Activated CD4-positive, alpha-beta memory T cell treated with anti-CD3 and anti-CD28 coated beads for 36 hours (primary cell): Measurements from ENCODE around the gene SLC37A4. TPM values are rescaled to one million over a fixed set of nuclear protein-coding genes. Genes with fewer than 3 reads are reported as not detected.

Experiments
- CTCF ChIA-PET: fragments of 350-600 bp; sonication (Branson Sonifier 250); formaldehyde crosslinking; loops from one replicate; lab custom pipeline; 2021; ENCODE audit warnings: antibody characterized with exemption, inconsistent platforms; lab: Charles Lee
- POLR2A ChIA-PET: fragments of 350-600 bp; sonication (Branson Sonifier 250); formaldehyde crosslinking; loops from one replicate; lab custom pipeline; 2021; ENCODE audit warnings: antibody characterized with exemption; lab: Charles Lee
- DNase-seq: peaks from one replicate; pipeline ENCODE4 v3.0.0-alpha.2; 2020
- H3K27ac Mint-ChIP-seq: one replicate; pipeline ENCODE4 v1.8.0; 2021; ENCODE audit warnings: mixed read lengths
- H3K27me3 Mint-ChIP-seq: one replicate; pipeline ENCODE4 v1.8.0; 2021; ENCODE audit warnings: mixed read lengths
- H3K36me3 Mint-ChIP-seq: one replicate; pipeline ENCODE4 v1.8.0; 2021; ENCODE audit warnings: mixed read lengths
- H3K4me1 Mint-ChIP-seq: one replicate; pipeline ENCODE4 v1.8.0; 2021; ENCODE audit warnings: low read depth, mixed read lengths
- H3K4me3 Mint-ChIP-seq: one replicate; pipeline ENCODE4 v1.8.0; 2021; ENCODE audit warnings: mild to moderate bottlenecking, mixed read lengths
- H3K9me3 Mint-ChIP-seq: one replicate; pipeline ENCODE4 v1.8.0; 2021; ENCODE audit warnings: mixed read lengths
- intact Hi-C: fragments of 100-400 bp; cut with micrococcal nuclease; formaldehyde crosslinking; loops from one replicate; pipeline ENCODE4 v1.15.1; 2023
- total RNA-seq, 2 experiments: library from RNA; stranded (reverse); gene quantifications; one replicate each; pipeline ENCODE4 v1.2.3, GENCODE V29; 2021

Gene SLC37A4
- total RNA-seq, 2 experiments from 2014 or later, result 33.4 to 37.0 TPM

- H3K27ac Mint-ChIP-seq, result no peak overlapping the region
- no peaks in the 10 kb centered on the region for H3K9me3 Mint-ChIP-seq
- H3K27me3 Mint-ChIP-seq, result no peaks in the 10 kb centered on the region
- no peak for DNase-seq
- H3K4me1 Mint-ChIP-seq, result peaks cover 39% of the 10 kb centered on the region
- ChIA-PET CTCF (interaction anchor here (0.6 kb wide), 1 partner anchor 257 kb away, joined by 3 read pairs; no protein-coding TSS in a partner anchor), POLR2A (interaction anchor here (1.2 kb wide), 1 partner anchor 8 kb away, joined by 3 read pairs; no protein-coding TSS in a partner anchor)
- no peak overlapping the region for H3K4me3 Mint-ChIP-seq
- intact Hi-C loops, result no loop called here
- H3K36me3 Mint-ChIP-seq, result peaks cover 18% of the 10 kb centered on the region
These were observed 2.9 kb downstream of the SLC37A4 start for GRCh38 chr11:119027561-119028345.

DNA sequence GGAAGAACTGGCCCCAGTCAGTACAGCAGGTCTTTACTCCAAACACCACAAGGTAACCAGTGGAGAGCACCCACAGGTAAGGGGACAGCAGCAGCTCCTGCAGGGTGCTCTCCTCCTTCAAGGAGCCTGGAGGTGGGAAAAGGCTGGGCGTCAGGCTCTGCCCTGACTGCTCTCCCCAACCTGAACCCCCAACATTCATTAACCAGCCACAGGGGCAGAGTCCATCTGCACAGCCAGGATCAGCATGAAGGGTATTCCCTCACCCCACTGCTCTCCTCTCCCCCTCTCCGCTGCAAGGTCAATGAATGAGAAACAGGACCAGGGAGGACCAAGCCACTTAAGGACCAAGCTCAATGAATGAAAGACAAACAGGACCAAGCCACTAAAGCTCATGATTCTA, 3.7 kb downstream of the SLC37A4 start:
- Mint-ChIP-seq H3K27me3 (no peaks in the 10 kb centered on the region), H3K4me3 (no peak overlapping the region), H3K9me3 (no peaks in the 10 kb centered on the region), H3K27ac (no peak overlapping the region), H3K36me3 (peaks cover 21% of the 10 kb centered on the region), H3K4me1 (peaks cover 39% of the 10 kb centered on the region)
- DNase-seq, result no peak
- intact Hi-C loops, result no loop called here
- CTCF ChIA-PET, result interaction anchor here (1.9 kb wide), 1 partner anchor 29 kb away, joined by 5 read pairs; no protein-coding TSS in a partner anchor
- POLR2A ChIA-PET, result interaction anchor here (0.8 kb wide), 1 partner anchor 30 kb away, joined by 3 read pairs; no protein-coding TSS in a partner anchor

- DNase-seq, result no peak
- Mint-ChIP-seq H3K36me3 (peaks cover 27% of the 10 kb centered on the region), H3K4me3 (no peak overlapping the region), H3K9me3 (no peaks in the 10 kb centered on the region), H3K27ac (no peak overlapping the region), H3K27me3 (no peaks in the 10 kb centered on the region), H3K4me1 (peaks cover 46% of the 10 kb centered on the region)
- ChIA-PET POLR2A (interaction anchor here (0.8 to 3.4 kb wide), 4 partner anchors 11 to 30 kb away, joined by 3 to 13 read pairs (median 3); no protein-coding TSS in a partner anchor), CTCF (interaction anchor here (1.9 kb wide), 1 partner anchor 29 kb away, joined by 5 read pairs; no protein-coding TSS in a partner anchor)
- intact Hi-C loops, result no loop called here
These were observed 4.5 kb downstream of the SLC37A4 start for GRCh38 chr11:119025978-119026766.

DNA sequence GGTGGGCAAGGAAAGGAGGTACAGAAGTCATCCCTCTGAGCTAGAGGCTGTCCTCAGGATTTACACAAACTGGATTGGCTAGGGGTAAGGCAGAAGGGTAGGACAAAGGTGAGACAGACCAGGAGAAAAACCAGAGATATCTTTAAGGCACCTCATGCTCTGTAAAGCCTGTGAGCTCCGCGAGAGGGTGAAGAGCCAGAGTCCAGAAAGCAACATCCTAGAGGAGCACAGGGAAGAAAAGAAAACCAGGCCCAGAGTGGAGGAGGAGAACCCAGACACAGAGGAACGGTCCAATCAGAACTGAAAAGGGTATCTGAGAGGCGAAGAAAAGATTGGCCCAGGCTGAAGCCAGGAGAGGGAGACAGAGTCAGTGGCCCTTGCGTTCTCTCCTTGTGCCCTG, 5.1 kb downstream of the SLC37A4 start:
- CTCF ChIA-PET, result interaction anchor here (1.9 kb wide), 1 partner anchor 30 kb away, joined by 5 read pairs; no protein-coding TSS in a partner anchor
- H3K36me3 Mint-ChIP-seq, result peaks cover 29% of the 10 kb centered on the region
- intact Hi-C loops, result no loop called here
- DNase-seq, result no peak
- peak overlapping the region; percentile 28 for H3K27ac Mint-ChIP-seq
- POLR2A ChIA-PET, result interaction anchor here (0.8 to 3.4 kb wide), 4 partner anchors 11 to 31 kb away, joined by 3 to 13 read pairs (median 4); no protein-coding TSS in a partner anchor
- H3K4me3 Mint-ChIP-seq, result no peak overlapping the region
- H3K27me3 Mint-ChIP-seq, result no peaks in the 10 kb centered on the region
- H3K4me1 Mint-ChIP-seq, result peaks cover 49% of the 10 kb centered on the region
- H3K9me3 Mint-ChIP-seq, result no peaks in the 10 kb centered on the region

- peaks cover 53% of the 10 kb centered on the region for H3K4me1 Mint-ChIP-seq
- intact Hi-C loops, result no loop called here
- H3K4me3 Mint-ChIP-seq, result no peak overlapping the region
- ChIA-PET POLR2A (interaction anchor here (0.8 to 3.4 kb wide), 4 partner anchors 10 to 31 kb away, joined by 3 to 13 read pairs (median 4); no protein-coding TSS in a partner anchor), CTCF (interaction anchor here (1.9 kb wide), 1 partner anchor 30 kb away, joined by 5 read pairs; no protein-coding TSS in a partner anchor)
- peak overlapping the region; percentile 28 for H3K27ac Mint-ChIP-seq
- no peaks in the 10 kb centered on the region for H3K9me3 Mint-ChIP-seq
- peaks cover 29% of the 10 kb centered on the region for H3K36me3 Mint-ChIP-seq
- DNase-seq, result peak; percentile 29
- no peaks in the 10 kb centered on the region for H3K27me3 Mint-ChIP-seq
These were observed 5.6 kb downstream of the SLC37A4 start for GRCh38 chr11:119025099-119025473.

- DNase-seq, result no peak
- Mint-ChIP-seq H3K9me3 (no peaks in the 10 kb centered on the region), H3K27ac (peak overlapping the region; percentile 47), H3K4me1 (peaks cover 54% of the 10 kb centered on the region), H3K27me3 (no peaks in the 10 kb centered on the region), H3K4me3 (no peak overlapping the region), H3K36me3 (peaks cover 35% of the 10 kb centered on the region)
- CTCF ChIA-PET, result no interaction called here
- POLR2A ChIA-PET, result interaction anchor here (1.4 to 3.4 kb wide), 2 partner anchors 10 to 32 kb away, joined by 4 to 13 read pairs; no protein-coding TSS in a partner anchor
- intact Hi-C loops, result no loop called here
These were observed 6.1 kb downstream of the SLC37A4 start for GRCh38 chr11:119024430-119025098.

DNA sequence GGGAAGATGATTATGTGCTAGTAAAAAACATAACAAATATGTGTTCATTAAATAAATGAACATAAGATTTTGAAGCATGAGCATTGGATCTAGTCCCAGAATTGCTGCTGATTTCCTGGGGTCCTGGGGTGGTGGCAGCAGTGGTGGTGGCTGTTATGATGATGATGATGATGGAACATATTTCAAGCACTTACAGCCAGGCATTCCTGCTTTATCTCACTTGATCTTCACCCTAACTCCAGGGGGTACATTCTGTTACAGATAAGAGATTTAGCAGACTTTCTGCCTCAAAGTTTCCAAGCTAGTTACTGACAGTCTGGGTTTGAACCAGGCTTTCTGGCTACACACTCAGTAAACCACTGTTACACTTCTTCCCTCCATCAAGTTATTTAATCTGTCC, 6.9 kb downstream of the SLC37A4 start:
- Mint-ChIP-seq H3K36me3 (peaks cover 31% of the 10 kb centered on the region), H3K4me1 (peaks cover 46% of the 10 kb centered on the region), H3K27me3 (no peaks in the 10 kb centered on the region), H3K9me3 (no peaks in the 10 kb centered on the region), H3K27ac (peak overlapping the region; percentile 40), H3K4me3 (no peak overlapping the region)
- POLR2A ChIA-PET, result interaction anchor here (3.4 kb wide), 1 partner anchor 9 kb away, joined by 13 read pairs; no protein-coding TSS in a partner anchor
- intact Hi-C loops, result no loop called here
- CTCF ChIA-PET, result interaction anchor here (1.3 kb wide), 2 partner anchors 8 to 27 kb away, joined by 4 to 8 read pairs; no protein-coding TSS in a partner anchor
- DNase-seq, result no peak

- Mint-ChIP-seq H3K27ac (peak overlapping the region; percentile 62), H3K9me3 (no peaks in the 10 kb centered on the region), H3K36me3 (peaks cover 45% of the 10 kb centered on the region), H3K4me1 (peaks cover 44% of the 10 kb centered on the region), H3K27me3 (no peaks in the 10 kb centered on the region), H3K4me3 (no peak overlapping the region)
- ChIA-PET CTCF (no interaction called here), POLR2A (no interaction called here)
- no peak for DNase-seq
- intact Hi-C loops, result no loop called here
These were observed 9.0 kb downstream of the SLC37A4 start for GRCh38 chr11:119021631-119022030.

DNA sequence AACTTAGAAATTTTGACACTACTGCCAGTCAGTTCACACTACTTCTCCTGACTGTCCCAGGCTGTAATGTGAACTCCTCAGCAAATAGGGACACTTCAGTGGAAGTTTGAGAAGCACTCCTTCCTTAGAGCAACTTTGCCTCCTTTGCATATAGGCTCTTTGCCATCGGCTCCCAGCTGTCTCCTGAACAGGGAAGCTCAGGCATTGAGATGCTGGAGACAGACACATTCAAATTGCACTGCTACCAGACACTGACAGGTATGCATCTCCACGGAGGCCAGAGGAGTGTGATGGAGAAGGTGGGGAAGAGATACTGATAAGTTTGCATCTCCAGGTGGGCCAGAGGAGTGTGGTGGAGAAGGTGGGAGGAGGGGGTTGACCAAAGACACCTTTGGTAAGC, 10.7 kb downstream of the SLC37A4 start:
- CTCF ChIA-PET, result interaction anchor here (1.1 to 2.0 kb wide), 4 partner anchors 10 to 48 kb away, joined by 3 to 6 read pairs (median 4); partner anchors contain the start of gene VPS11
- Mint-ChIP-seq H3K4me3 (peak overlapping the region; percentile 99), H3K27ac (peak overlapping the region; percentile 99), H3K9me3 (no peaks in the 10 kb centered on the region), H3K36me3 (peaks cover 60% of the 10 kb centered on the region), H3K27me3 (no peaks in the 10 kb centered on the region), H3K4me1 (peaks cover 58% of the 10 kb centered on the region)
- intact Hi-C loops, result loop anchor here (5.0 kb wide), 2 partner anchors 93 to 228 kb away; partner anchors contain the start of genes BCL9L and DDX6
- no peak for DNase-seq
- POLR2A ChIA-PET, result interaction anchor here (1.0 to 3.2 kb wide), 3 partner anchors 8 to 48 kb away, joined by 3 to 17 read pairs (median 5); partner anchors contain the start of genes SLC37A4 and VPS11

DNA sequence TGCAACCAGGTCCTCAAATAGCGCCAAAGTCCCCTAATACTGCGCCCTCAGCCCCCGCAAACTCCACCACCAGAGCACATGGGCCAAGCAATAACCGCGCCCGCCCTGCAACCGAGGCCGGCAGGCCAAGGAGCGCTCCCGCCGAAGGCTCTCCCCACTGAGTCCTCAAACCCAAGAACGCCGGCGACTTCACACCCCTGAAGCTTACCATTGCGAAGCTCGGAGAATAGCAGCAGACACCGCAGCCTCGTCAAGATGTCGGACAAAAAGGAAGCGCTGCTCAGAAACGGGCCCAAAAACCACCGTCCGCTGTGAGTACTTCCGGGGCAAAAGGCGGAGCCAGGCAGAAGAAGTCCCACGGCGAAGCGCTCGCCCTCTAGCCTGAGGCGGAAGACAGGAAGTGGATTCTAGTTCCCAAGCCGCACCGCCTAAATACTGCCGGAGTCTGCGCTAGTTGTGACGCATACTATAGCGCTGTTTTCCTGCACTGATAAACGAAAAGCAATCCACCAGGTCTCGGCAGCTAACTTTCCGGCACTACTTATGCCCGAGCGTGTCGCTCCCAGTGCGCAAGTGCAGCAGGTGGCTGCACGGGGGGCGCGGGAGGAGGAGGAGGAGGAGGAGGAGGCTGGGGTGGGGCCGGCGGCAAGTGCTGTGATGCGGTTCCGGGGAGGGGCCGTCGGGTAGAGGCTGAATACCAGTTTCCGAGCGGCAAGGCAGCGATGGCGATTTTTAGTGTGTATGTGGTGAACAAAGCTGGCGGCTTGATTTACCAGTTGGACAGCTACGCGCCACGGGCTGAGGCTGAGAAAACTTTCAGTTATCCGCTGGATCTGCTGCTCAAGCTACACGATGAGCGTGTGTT, 12.4 kb downstream of the SLC37A4 start, which contains the start of the genes RPS25 and TRAPPC4:
Gene RPS25, minus strand, starts transcription at position 270 of the 865 bp plus-strand sequence. Its CDS starts 59 bp downstream, at position 211.
Gene TRAPPC4, plus strand, starts transcription at position 693 of the 865 bp plus-strand sequence. Its CDS starts 30 bp downstream, at position 723.
- H3K4me3 Mint-ChIP-seq, result peak within 1 kb of the TSS; percentile 99
- H3K27me3 Mint-ChIP-seq, result no peaks in the 10 kb centered on the region
- ChIA-PET CTCF (interaction anchor here (0.7 to 2.0 kb wide), 6 partner anchors 12 to 37 kb away, joined by 3 to 6 read pairs (median 5); partner anchors contain the start of gene CENATAC), POLR2A (interaction anchor here (0.8 to 3.2 kb wide), 10 partner anchors 12 to 89 kb away, joined by 3 to 23 read pairs (median 4); partner anchors contain the start of genes C2CD2L, CENATAC, DPAGT1 and HMBS)
- intact Hi-C loops, result loop anchor here (1.0 to 5.0 kb wide), 6 partner anchors 12 to 226 kb away; partner anchors contain the start of genes BCL9L, CENATAC, DDX6 and HYOU1
- H3K4me1 Mint-ChIP-seq, result peaks cover 54% of the 10 kb centered on the region
- no peaks in the 10 kb centered on the region for H3K9me3 Mint-ChIP-seq
- peak within 1 kb of the TSS; percentile 99 for H3K27ac Mint-ChIP-seq
- DNase-seq, result peak; percentile 98
- peaks cover 71% of the 10 kb centered on the region for H3K36me3 Mint-ChIP-seq
